AG08395 (cell line): ENCODE data around the gene MGME1.
A peak's percentile ranks its signal among the peaks of the same experiment; 100 is the strongest.

Experiments
- DNase-seq: peaks from one replicate; pipeline ENCODE4 v3.0.0; 2012; ENCODE audit warnings: mixed read lengths, low spot score

The MGME1 gene

GRCh38 chr20:17992847-17993513 lies 24.2 kb downstream of the MGME1 start:
- DNase-seq, result no peak

- DNase-seq, result no peak
These were observed 24.7 kb downstream of the MGME1 start for GRCh38 chr20:17993546-17993945.

- DNase-seq, result peak; percentile 77
These were observed 27.4 kb downstream of the MGME1 start for GRCh38 chr20:17995967-17996819.

- DNase-seq, result no peak
These were observed 29.6 kb downstream of the MGME1 start for GRCh38 chr20:17998446-17998845.

- DNase-seq, result no peak
These were observed 30.7 kb downstream of the MGME1 start for GRCh38 chr20:17999566-17999965.

- DNase-seq, result peak; percentile 91
These were observed 32.5 kb downstream of the MGME1 start for GRCh38 chr20:18001131-18001921.

GRCh38 chr20:18003897-18004296 lies 35.1 kb downstream of the MGME1 start:
- DNase-seq, result no peak

GRCh38 chr20:18004384-18005031 lies 35.7 kb downstream of the MGME1 start:
- DNase-seq, result no peak

GRCh38 chr20:18005170-18005989 lies 36.6 kb downstream of the MGME1 start:
- DNase-seq, result no peak

GRCh38 chr20:18005990-18006364 lies 37.2 kb downstream of the MGME1 start:
- no peak for DNase-seq

- DNase-seq, result no peak
These were observed 37.9 kb downstream of the MGME1 start for GRCh38 chr20:18006684-18007083.

GRCh38 chr20:18007534-18008292 lies 38.9 kb downstream of the MGME1 start:
- DNase-seq, result no peak

GRCh38 chr20:18009116-18009515 lies 40.3 kb downstream of the MGME1 start:
- DNase-seq, result no peak

GRCh38 chr20:18011482-18011881 lies 42.7 kb downstream of the MGME1 start:
- no peak for DNase-seq

GRCh38 chr20:18011951-18012645 lies 43.3 kb downstream of the MGME1 start:
- DNase-seq, result no peak

- no peak for DNase-seq
These were observed 44.1 kb downstream of the MGME1 start for GRCh38 chr20:18012901-18013300.

- no peak for DNase-seq
These were observed 45.6 kb downstream of the MGME1 start for GRCh38 chr20:18014411-18014810.

- no peak for DNase-seq
These were observed 48.0 kb downstream of the MGME1 start for GRCh38 chr20:18016772-18017171.

GRCh38 chr20:18018100-18018499 lies 49.3 kb downstream of the MGME1 start:
- DNase-seq, result no peak

- DNase-seq, result peak; percentile 30
These were observed 50.2 kb downstream of the MGME1 start for GRCh38 chr20:18019068-18019467.
